T-helper 2 cell (primary cell): Measurements from ENCODE around the gene GPR78.
A peak's percentile ranks its signal among the peaks of the same experiment; 100 is the strongest.

Experiments used
- DNase-seq, 5 experiments: peaks; one replicate each; pipeline versions ENCODE4 v3.0.0 to v3.0.0-alpha.2; 2012 to 2022

Gene GPR78

DNA sequence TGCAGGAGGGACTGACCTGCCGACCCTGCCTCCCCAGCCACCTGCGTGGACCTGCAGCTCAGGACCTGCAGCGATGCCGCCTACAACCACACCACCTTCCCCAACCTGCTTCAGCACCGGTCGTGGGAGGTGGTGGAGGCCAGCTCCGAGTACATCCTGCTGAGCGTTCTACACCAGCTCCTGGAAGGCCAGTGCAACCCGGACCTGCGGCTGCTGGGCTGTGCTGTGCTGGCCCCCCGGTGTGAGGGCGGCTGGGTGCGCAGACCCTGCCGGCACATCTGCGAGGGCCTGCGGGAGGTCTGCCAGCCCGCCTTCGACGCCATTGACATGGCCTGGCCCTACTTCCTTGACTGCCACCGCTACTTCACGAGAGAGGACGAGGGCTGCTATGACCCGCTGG is 20.9 kb downstream of the GPR78 start:
- no peak for DNase-seq

DNA sequence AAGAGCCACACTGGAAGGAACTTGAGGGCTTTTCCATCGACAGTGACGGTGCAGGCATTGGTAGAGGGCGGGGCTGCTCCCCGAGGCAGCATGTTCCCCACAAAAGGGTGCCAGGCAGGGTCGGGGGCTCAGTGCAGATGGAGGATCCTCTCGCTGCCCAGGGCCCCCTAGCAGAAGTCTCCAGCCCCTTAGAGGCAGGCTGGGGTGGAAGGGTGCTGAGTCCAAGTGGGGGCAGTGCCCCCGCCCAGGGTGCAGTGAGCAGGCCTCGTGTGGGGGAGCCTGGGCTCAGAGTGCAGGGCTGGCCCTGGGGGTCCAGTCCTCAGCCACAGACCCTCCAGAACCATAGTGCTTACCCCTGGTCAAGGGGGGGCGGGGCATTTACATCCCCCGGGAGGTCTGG is 21.4 kb downstream of the GPR78 start:
- no peak for DNase-seq

- no peak for DNase-seq
Measured at GRCh38 chr4:8602686-8603430, 22.7 kb downstream of the GPR78 start.

GRCh38 chr4:8603931-8604330 is 23.7 kb downstream of the GPR78 start:
- DNase-seq: no peak

- no peak for DNase-seq
Measured at GRCh38 chr4:8605289-8605688, 25.1 kb downstream of the GPR78 start.

GRCh38 chr4:8606476-8606875 is 26.3 kb downstream of the GPR78 start:
- no peak for DNase-seq

DNA sequence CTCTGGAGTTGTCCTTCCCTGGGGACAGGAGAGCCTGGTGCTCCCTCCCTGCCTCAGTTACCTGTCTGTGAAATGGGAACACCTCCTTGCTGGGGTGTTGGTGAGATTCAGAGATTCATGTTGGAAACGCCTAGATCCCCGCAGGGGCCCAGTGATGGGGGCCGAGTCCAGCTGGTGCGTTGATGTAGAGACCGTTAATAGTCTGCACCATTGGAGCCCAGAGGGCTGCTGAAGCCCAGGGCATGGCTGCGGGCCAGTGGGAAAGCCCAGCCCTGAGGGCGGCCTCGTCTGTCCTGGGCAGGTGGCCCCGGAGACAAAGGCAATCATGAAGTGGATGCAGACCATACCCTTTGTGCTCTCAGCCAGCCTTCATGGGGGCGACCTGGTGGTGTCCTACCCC is 26.8 kb downstream of the GPR78 start:
- DNase-seq: no peak

GRCh38 chr4:8607603-8608481 is 27.6 kb downstream of the GPR78 start:
- peak in 1 of 5 experiments; percentile 15 for DNase-seq

GRCh38 chr4:8608714-8609391 is 28.7 kb downstream of the GPR78 start:
- no peak for DNase-seq

DNA sequence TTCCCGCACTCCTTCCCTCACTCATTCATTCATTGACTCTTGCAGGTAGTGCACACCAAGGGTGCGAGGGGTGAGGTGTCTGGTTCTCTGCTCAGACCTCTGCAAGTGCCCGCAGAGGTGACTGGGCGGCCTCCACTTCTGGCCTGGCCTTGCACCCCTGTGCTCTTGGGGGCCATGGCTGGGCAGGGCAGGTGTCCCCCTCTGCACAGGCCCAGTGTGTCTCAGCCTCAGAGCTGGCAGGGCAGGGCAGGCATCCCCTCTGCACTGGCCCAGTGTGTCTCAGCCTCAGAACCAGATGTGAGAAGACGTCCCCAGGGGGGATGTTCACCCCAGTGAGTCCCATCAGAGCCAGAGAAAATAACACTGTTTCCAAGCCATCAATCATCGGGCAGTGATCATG is 29.2 kb downstream of the GPR78 start:
- DNase-seq: no peak

GRCh38 chr4:8609824-8610350 is 29.7 kb downstream of the GPR78 start:
- DNase-seq: no peak

- no peak for DNase-seq
Measured at GRCh38 chr4:8610858-8611616, 30.8 kb downstream of the GPR78 start.

GRCh38 chr4:8612646-8613045 is 32.5 kb downstream of the GPR78 start:
- DNase-seq: no peak

DNA sequence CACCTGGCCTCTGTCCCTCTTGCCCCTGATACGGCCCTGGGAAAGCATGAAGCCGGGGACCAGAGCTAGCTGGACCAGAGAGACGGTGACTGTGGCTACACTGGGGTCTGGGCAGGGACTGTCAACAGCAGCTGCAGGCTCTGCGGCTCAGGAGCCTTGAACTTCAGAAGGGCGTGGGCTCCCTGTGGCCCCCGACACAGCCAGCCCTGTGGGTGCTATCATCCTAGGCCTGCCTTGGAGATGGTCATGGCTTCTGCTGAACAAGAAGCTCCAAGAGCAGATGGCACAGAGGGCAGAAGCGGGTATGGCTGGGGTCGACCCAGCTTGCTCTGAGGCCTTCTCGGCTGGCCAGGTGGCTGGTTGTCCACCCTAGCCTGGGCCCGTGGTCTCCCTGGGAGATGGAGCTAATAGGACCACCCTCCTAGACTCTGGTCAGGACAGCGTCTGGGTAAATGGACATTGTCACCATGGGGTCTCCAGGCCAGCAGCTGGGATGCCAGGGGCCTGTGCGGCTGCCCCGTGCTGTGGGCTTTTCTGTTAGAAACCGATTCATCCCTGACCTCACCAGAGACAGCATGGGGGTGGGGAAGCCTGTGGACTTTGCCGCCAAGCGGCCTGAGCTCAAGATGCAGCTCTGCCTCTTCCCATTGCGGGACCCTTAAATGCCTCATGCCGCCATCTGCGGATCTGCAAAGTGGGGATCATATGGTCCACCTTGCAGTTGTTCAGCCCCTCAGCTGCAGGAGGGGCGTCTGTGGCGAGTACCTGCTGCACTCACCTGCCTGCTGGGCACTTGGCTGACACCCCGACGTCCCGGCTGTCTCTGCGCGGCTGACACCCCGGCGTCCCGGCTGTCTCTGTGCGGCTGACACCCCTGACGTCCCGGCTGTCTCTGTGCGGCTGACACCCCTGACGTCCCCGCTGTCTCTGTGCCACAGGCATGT is 33.5 kb downstream of the GPR78 start:
- DNase-seq: no peak

GRCh38 chr4:8614365-8615193 is 34.4 kb downstream of the GPR78 start:
- DNase-seq: peak in 1 of 5 experiments; percentile 10

DNA sequence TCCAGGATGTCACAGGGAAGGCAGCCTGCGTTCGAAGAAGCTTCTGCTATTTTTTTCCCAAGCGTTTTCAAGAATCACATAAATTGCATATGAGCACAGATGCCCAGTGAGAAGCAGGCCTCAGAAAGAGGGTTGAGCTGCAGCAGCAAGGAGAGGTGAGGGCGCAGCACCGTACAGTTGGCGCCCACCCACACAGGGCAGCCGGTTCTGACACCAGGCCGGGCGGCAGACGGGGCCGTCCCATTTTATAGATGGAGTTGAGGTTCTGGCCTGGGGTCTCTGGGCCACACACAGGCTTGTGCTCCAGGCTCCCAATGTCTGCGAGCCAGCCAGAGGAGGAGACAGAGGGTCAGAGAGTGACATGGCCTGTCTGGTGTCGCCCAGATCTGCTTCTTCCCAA is 35.2 kb downstream of the GPR78 start:
- DNase-seq: no peak

DNA sequence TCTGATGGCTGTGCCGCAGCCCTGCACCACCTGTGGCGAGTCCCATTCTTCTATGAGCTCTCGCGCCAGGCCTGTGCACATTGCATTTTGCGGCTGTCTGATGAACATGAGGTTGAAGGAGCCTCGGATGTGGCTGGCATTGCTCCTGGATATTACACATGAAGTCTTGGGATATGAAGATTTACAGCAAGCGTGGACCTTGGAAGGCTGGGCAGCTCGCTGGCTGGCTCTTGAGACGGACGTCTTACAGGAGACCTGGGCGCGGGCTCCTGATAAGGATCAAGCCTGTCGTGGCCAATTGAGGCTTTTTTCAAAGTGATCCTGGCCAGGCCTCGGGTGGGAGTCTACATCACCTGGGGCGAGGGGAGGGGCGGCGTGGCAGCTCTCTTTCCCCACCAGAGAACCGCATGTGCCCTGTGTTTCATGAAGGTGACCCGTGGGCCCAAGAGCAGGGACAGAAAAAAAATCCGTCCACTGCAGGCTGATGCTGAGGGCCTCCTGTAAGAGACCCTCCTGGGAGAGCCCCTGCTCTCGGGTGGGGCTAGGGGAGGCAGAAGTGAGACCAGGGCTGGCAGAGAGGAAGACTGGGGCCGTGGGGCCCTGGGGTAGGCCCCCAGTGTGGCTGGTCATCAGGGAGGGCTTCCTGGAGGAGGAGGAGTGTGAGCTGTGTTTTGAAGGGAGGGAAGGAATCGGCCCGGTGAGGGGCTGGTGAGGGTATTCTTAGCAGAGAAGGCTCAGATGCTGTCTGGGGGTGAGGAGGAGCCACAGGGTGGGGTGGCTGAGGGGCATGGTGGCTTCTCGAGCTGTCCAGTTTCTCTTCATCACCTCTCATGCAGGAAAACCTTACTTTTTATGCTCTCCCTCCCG is 36.0 kb downstream of the GPR78 start:
- no peak for DNase-seq

DNA sequence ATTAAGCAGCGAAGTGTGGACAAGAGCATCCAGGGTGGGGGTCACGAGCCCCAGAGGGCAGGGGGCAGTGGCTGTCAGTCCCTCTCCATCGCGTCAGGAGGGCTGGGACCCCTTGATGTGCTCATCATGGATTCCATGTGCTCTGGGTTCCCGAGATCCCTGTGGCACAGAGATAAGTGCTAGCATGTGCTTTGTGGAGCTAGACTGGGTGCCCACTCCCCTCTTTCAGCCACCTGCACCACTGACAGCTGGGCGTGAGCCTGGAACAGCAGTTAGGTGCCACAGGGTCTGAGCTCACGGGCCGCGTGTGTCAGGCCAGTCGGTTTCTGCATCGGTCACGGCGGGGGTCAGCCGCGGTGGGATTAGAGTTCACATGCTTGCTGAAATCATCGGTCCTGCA is 36.6 kb downstream of the GPR78 start:
- no peak for DNase-seq

DNA sequence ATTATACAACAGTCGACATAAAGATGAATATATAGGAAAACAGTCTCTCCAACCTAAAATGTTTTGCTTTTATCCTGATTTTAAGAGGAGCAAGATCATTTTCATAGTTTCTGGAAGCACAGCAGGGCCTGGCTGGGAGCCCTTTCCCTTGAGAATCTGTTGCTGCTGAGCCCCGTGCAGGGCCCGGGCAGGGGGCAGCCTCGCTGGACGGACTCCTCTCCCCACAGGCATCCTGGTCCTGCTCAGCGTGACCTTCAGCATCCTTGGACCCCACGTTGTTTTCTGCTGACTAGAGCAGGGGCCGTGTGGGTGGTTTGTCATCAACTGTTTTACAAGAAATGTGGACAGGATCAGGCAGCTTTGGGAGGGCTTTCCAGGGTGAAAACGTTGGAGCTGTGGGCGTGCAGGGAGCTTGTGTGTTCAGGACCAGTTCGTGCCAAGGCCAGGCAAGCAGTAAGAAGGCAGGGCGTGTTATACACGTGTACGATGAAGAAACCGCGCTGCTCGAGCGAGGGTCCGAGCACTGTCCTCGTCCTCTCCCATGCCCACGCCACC is 37.4 kb downstream of the GPR78 start:
- no peak for DNase-seq
